Panc1 (cell line): ENCODE measurements around the gene CACNA1I. TPM values are rescaled to one million over a fixed set of nuclear protein-coding genes. Genes with fewer than 3 reads are reported as not detected.

Experiments
- ATAC-seq: fragments of 200-7000 bp; cut with Tn5 transposase; 2 replicates; pipeline ENCODE4 v1.9.1; 2020; ENCODE audit warnings: mild to moderate bottlenecking, moderate library complexity
- BruUV-seq: library from RNA; stranded (reverse); fragments of 400-500 nt; replicated peaks from 2 replicates; lab custom pipeline; 2021; lab: Mats Ljungman, UMichigan
- CTCF ChIA-PET: fragments of 300-600 bp; sonication (Branson Sonifier 250); formaldehyde crosslinking; loops from one replicate; lab custom pipeline; 2022; ENCODE audit warnings: antibody characterized with exemption; lab: Charles Lee
- POLR2A ChIA-PET: fragments of 300-600 bp; sonication (Branson Sonifier 250); formaldehyde crosslinking; loops from one replicate; lab custom pipeline; 2022; ENCODE audit warnings: antibody characterized with exemption; lab: Charles Lee
- DNase-seq: peaks from one replicate; pipeline ENCODE4 v3.0.0-alpha.2; 2010; ENCODE audit warnings: low read depth, low spot score
- H3K27ac ChIP-seq: 2 replicates; pipeline ENCODE4 v1.5.1; 2011; ENCODE audit warnings: mild to moderate bottlenecking, low read length, inconsistent platforms
- H3K27me3 ChIP-seq: fragments of 200-500 bp; sonication (Bioruptor generic); 2 replicates; pipeline ENCODE4 v1.6.0; 2014; ENCODE audit warnings: low read length, inconsistent platforms; ENCODE audit not compliant: control insufficient read depth, insufficient read depth
- H3K36me3 ChIP-seq: fragments of 200-500 bp; sonication (Bioruptor generic); 2 replicates; pipeline ENCODE4 v1.5.1; 2014; ENCODE audit warnings: inconsistent platforms, mild to moderate bottlenecking, low read length, moderate library complexity; ENCODE audit not compliant: control insufficient read depth, insufficient read depth
- H3K4me1 ChIP-seq: 2 replicates; pipeline ENCODE4 v1.5.1; 2011; ENCODE audit warnings: inconsistent platforms, mild to moderate bottlenecking, low read length, moderate library complexity; ENCODE audit not compliant: control insufficient read depth, insufficient read depth
- H3K4me3 ChIP-seq, 2 experiments: 2 replicates each; pipeline ENCODE4 v1.5.1; 2011 to 2012; ENCODE audit warnings: low read depth in 2 of 2, low read length in 2 of 2, mild to moderate bottlenecking in 2 of 2, inconsistent platforms in 1 of 2, moderate library complexity in 1 of 2
- H3K9me3 ChIP-seq: fragments of 200-500 bp; sonication (Bioruptor generic); 2 replicates; pipeline ENCODE4 v1.5.1; 2014; ENCODE audit warnings: low read depth, mild to moderate bottlenecking, inconsistent platforms, low read length, moderate library complexity; ENCODE audit not compliant: control insufficient read depth, insufficient read depth
- POLR2AphosphoS5 ChIP-seq: IDR thresholded peaks from 2 replicates; pipeline ENCODE4 v1.6.1; 2012; ENCODE audit warnings: mild to moderate bottlenecking, low read depth, low read length, moderate library complexity
- SIN3A ChIP-seq: IDR thresholded peaks from 2 replicates; pipeline ENCODE4 v1.6.1; 2012; ENCODE audit warnings: low read depth, mild to moderate bottlenecking, low read length, moderate library complexity, borderline replicate concordance; ENCODE audit not compliant: insufficient read depth
- TCF7L2 ChIP-seq: IDR thresholded peaks from 2 replicates; pipeline ENCODE4 v1.6.1; 2011; ENCODE audit warnings: mild to moderate bottlenecking, low read depth, low read length, inconsistent platforms
- in situ Hi-C: cut with HindIII; loops from 2 replicates; pipeline ENCODE4 v1.10.0; 2016; ENCODE audit warnings: low sequenced_read_pairs, low pct_unique_long_range_greater_than_20kb
- intact Hi-C: fragments of 100-400 bp; cut with micrococcal nuclease; formaldehyde crosslinking; loops from one replicate; pipeline ENCODE4 v1.10.0; 2022; ENCODE audit not compliant: unreplicated experiment
- total RNA-seq: library from RNA; stranded (reverse); gene quantifications from one replicate; pipeline ENCODE4 v1.2.1, GENCODE V29; 2021; ENCODE audit not compliant: unreplicated experiment
- TF ChIP-seq, protein P1 (sequence below), 2 experiments: IDR thresholded peaks; 2 replicates each; pipeline ENCODE4 v1.6.1; 2011 to 2012; ENCODE audit warnings: low read depth in 2 of 2, control low read depth in 1 of 2, low read length in 1 of 2, mild to moderate bottlenecking in 1 of 2, moderate library complexity in 1 of 2; ENCODE audit not compliant: insufficient read depth in 1 of 2
- TF ChIP-seq, protein P2 (sequence below): fragments of 450-650 bp; IDR thresholded peaks from 2 replicates; pipeline ENCODE4 v1.5.1; 2017; ENCODE audit warnings: mild to moderate bottlenecking

Gene CACNA1I
- total RNA-seq, 1 experiment from 2014 or later, result 0.23 TPM

DNA sequence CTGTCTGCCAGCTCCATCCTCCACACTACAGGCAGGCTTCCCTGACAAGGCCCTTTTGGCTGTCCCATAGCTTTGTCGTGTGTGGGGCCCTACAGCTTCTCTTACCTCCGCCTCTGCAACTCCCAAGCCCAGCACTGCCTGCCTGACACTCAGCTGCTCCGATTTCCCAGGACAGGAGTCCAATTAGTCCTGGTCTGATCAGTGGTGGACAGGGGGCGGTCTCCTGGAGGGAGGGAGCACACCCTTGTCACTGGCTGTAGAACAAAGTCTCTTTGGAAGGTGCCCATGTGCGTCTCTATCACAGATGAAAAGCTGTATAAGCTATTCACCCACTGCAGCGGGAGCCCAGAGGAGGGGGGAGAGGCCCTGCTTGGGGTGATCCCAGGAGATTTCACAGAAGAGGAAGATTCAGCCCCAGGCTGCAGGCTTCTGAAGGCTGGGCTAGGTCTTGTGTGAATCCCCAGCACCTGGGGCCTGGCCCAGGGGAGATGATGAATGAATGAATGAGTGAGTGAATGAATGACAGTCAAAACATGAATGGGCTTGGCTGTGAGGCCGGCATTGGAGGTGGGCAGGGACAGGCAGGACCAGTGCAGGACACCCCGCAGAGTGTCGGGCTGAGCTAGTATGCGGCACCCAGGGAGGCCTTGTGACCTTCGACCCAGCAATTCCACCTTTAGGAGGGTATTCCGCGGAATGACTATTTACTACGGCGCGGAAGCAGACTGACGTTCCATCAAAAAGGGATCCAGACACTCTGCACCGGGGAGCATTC is 142.4 kb downstream of the CACNA1I start:
- in situ Hi-C loops (no loop called here), intact Hi-C loops (no loop called here)
- H3K4me3 ChIP-seq, result no peak overlapping the region
- DNase-seq, result no peak
- no peaks in the 10 kb centered on the region for H3K36me3 ChIP-seq
- H3K27ac ChIP-seq, result no peak overlapping the region
- H3K9me3 ChIP-seq, result no peaks in the 10 kb centered on the region
- ChIA-PET CTCF (no interaction called here), POLR2A (no interaction called here)
- TF ChIP-seq POLR2AphosphoS5 (no peak), TCF7L2 (no peak)
- TF ChIP-seq, protein P1, sequence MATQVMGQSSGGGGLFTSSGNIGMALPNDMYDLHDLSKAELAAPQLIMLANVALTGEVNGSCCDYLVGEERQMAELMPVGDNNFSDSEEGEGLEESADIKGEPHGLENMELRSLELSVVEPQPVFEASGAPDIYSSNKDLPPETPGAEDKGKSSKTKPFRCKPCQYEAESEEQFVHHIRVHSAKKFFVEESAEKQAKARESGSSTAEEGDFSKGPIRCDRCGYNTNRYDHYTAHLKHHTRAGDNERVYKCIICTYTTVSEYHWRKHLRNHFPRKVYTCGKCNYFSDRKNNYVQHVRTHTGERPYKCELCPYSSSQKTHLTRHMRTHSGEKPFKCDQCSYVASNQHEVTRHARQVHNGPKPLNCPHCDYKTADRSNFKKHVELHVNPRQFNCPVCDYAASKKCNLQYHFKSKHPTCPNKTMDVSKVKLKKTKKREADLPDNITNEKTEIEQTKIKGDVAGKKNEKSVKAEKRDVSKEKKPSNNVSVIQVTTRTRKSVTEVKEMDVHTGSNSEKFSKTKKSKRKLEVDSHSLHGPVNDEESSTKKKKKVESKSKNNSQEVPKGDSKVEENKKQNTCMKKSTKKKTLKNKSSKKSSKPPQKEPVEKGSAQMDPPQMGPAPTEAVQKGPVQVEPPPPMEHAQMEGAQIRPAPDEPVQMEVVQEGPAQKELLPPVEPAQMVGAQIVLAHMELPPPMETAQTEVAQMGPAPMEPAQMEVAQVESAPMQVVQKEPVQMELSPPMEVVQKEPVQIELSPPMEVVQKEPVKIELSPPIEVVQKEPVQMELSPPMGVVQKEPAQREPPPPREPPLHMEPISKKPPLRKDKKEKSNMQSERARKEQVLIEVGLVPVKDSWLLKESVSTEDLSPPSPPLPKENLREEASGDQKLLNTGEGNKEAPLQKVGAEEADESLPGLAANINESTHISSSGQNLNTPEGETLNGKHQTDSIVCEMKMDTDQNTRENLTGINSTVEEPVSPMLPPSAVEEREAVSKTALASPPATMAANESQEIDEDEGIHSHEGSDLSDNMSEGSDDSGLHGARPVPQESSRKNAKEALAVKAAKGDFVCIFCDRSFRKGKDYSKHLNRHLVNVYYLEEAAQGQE (IDR thresholded peaks at IDR 0.05; ENCODE audit: insufficient read depth in 1 of 2, low read depth in 2 of 2, low read length in 1 of 2), result no peak
- ATAC-seq, result no peak
- no TSS peak for BruUV-seq
- no peaks in the 10 kb centered on the region for H3K4me1 ChIP-seq
- no peaks in the 10 kb centered on the region for H3K27me3 ChIP-seq

- ATAC-seq (no peak), DNase-seq (no peak)
- no peak for TF ChIP-seq POLR2AphosphoS5
- TF ChIP-seq, protein P2, sequence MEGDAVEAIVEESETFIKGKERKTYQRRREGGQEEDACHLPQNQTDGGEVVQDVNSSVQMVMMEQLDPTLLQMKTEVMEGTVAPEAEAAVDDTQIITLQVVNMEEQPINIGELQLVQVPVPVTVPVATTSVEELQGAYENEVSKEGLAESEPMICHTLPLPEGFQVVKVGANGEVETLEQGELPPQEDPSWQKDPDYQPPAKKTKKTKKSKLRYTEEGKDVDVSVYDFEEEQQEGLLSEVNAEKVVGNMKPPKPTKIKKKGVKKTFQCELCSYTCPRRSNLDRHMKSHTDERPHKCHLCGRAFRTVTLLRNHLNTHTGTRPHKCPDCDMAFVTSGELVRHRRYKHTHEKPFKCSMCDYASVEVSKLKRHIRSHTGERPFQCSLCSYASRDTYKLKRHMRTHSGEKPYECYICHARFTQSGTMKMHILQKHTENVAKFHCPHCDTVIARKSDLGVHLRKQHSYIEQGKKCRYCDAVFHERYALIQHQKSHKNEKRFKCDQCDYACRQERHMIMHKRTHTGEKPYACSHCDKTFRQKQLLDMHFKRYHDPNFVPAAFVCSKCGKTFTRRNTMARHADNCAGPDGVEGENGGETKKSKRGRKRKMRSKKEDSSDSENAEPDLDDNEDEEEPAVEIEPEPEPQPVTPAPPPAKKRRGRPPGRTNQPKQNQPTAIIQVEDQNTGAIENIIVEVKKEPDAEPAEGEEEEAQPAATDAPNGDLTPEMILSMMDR, result no peak
- no peak for TF ChIP-seq TCF7L2
- TF ChIP-seq, protein P1 (IDR thresholded peaks at IDR 0.05; ENCODE audit: insufficient read depth in 1 of 2, low read depth in 2 of 2, low read length in 1 of 2), result no peak
- TF ChIP-seq SIN3A, result no peak
- in situ Hi-C loops (no loop called here), intact Hi-C loops (no loop called here)
- no peaks in the 10 kb centered on the region for H3K36me3 ChIP-seq
- CTCF ChIA-PET, result no interaction called here
- H3K27me3 ChIP-seq, result no peaks in the 10 kb centered on the region
- no peak overlapping the region for H3K27ac ChIP-seq
- BruUV-seq, result no TSS peak
- POLR2A ChIA-PET, result no interaction called here
- H3K9me3 ChIP-seq, result no peaks in the 10 kb centered on the region
- H3K4me3 ChIP-seq, result no peak overlapping the region
- H3K4me1 ChIP-seq, result no peaks in the 10 kb centered on the region
Measured at GRCh38 chr22:39713799-39714290, 143.3 kb downstream of the CACNA1I start.
